GM19397 (cell line): ENCODE measurements around the gene AP1M2.
"Not testable (repeated sequence)": the region's sequence is repeated elsewhere in the genome, so short reads cannot be mapped to it uniquely, and the experiment has no call there.

Experiments
- ATAC-seq: cut with Tn5 transposase; IDR thresholded peaks from one replicate; pipeline ENCODE4 v1.9.1; 2021; ENCODE audit warnings: mild to moderate bottlenecking, moderate library complexity; ENCODE audit not compliant: unreplicated experiment

The AP1M2 gene

GRCh38 chr19:10543059-10543419, 44.1 kb downstream of the AP1M2 start:
- ATAC-seq = no peak

- not testable (repeated sequence) for ATAC-seq
Observed at GRCh38 chr19:10539016-10539415, 48.1 kb downstream of the AP1M2 start.

GRCh38 chr19:10538204-10538983, 48.7 kb downstream of the AP1M2 start:
- ATAC-seq = no peak

- no peak for ATAC-seq
Observed at GRCh38 chr19:10537668-10538067, 49.4 kb downstream of the AP1M2 start.

GRCh38 chr19:10535613-10536012, 51.5 kb downstream of the AP1M2 start:
- ATAC-seq = no peak

GRCh38 chr19:10533646-10534386, 53.3 kb downstream of the AP1M2 start:
- ATAC-seq = no peak

GRCh38 chr19:10532457-10532856, 54.7 kb downstream of the AP1M2 start:
- ATAC-seq = no peak

- ATAC-seq = not testable (repeated sequence)
Observed at GRCh38 chr19:10526887-10527286, 60.2 kb downstream of the AP1M2 start.

- ATAC-seq = no peak
Observed at GRCh38 chr19:10525636-10526035, 61.5 kb downstream of the AP1M2 start.

- ATAC-seq = no peak
Observed at GRCh38 chr19:10523135-10523636, 63.9 kb downstream of the AP1M2 start.
